Spleen (tissue), 7 donors: ENCODE data around the gene ERC1.

Source experiments
- POLR2A ChIP-seq, 3 donors: fragments of 450-650 bp; IDR thresholded peaks; one replicate each; pipeline ENCODE4 v1.5.1; 2017; ENCODE audit warnings: antibody characterized with exemption in 3 of 3, mild to moderate bottlenecking in 1 of 3
- POLR2AphosphoS5 ChIP-seq, 3 donors: sonication (generic); formaldehyde crosslinking; IDR thresholded peaks; one replicate each; pipeline ENCODE4 v1.5.1; 2017; ENCODE audit warnings: antibody characterized with exemption in 3 of 3
- TF ChIP-seq, protein P1 (sequence below), 11 experiments: fragments of 200-600 bp in 7 of 11; fragments of 450-650 bp in 4 of 11; sonication (generic) in 4 of 11; IDR thresholded peaks in 8 of 11; conservative IDR thresholded peaks in 3 of 11; 1 replicate in 7 of 11; 2 replicates in 4 of 11; pipeline versions ENCODE4 v1.4.0 to v1.8.0; 2016 to 2021; ENCODE audit warnings: antibody characterized with exemption in 11 of 11, inconsistent platforms in 4 of 11, mild to moderate bottlenecking in 1 of 11
- donor health status: DM: no; HTN: no; CAD: no; lungs with moderate emphysema.
- donor health status: DM: no; HTN: no; CAD: no.
- donor health status: DM: no; HTN: no; CAD: no.

DNA sequence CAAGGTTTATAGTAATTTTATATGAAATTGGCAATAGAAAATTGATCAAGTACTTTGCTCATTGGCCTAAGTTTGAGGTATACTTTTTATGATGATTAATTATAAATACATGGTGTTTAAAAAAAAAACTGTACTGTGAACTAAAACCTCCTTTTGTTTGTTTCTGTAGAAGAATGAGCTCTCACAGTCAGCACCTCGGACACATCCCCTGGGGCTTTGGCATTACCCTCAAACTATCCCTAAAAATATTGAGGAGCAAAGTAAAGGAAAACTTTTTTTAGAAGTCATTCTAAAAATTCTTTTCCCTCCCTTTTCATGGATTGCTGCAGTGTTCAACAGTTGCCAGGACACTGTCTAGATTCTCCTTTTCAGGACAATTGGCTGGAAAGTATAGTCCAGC, 419.8 kb downstream of the ERC1 start:
- TF ChIP-seq, protein P1, sequence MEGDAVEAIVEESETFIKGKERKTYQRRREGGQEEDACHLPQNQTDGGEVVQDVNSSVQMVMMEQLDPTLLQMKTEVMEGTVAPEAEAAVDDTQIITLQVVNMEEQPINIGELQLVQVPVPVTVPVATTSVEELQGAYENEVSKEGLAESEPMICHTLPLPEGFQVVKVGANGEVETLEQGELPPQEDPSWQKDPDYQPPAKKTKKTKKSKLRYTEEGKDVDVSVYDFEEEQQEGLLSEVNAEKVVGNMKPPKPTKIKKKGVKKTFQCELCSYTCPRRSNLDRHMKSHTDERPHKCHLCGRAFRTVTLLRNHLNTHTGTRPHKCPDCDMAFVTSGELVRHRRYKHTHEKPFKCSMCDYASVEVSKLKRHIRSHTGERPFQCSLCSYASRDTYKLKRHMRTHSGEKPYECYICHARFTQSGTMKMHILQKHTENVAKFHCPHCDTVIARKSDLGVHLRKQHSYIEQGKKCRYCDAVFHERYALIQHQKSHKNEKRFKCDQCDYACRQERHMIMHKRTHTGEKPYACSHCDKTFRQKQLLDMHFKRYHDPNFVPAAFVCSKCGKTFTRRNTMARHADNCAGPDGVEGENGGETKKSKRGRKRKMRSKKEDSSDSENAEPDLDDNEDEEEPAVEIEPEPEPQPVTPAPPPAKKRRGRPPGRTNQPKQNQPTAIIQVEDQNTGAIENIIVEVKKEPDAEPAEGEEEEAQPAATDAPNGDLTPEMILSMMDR (IDR thresholded peaks at IDR 0.05 in 8 of 11, conservative IDR thresholded peaks at IDR 0.05 in 3 of 11): no peak
- TF ChIP-seq POLR2A (IDR thresholded peaks at IDR 0.05) (no peak), POLR2AphosphoS5 (IDR thresholded peaks at IDR 0.05) (no peak)
